ENCODE data around the gene KRT13.
"Not testable (repeated sequence)": the region's sequence is repeated elsewhere in the genome, so short reads cannot be mapped to it uniquely, and the experiment has no call there.

The KRT13 gene

GRCh38 chr17:41544491-41544892, 39.1 kb upstream of the KRT13 start:
- H3K9ac ChIP-seq (ENCODE audit: low read length) = no peak overlapping the region
- no peak overlapping the region for H3K27ac ChIP-seq (ENCODE audit: low read depth, low read length)
- H2AFZ ChIP-seq (ENCODE audit: low read depth, low read length, severe bottlenecking) = no peak overlapping the region
- H4K20me1 ChIP-seq (ENCODE audit: low read depth, low read length) = no peaks in the 10 kb centered on the region
- no peak overlapping the region for H3K4me2 ChIP-seq (ENCODE audit: low read depth, low read length, poor library complexity, severe bottlenecking)
- TF ChIP-seq EZH2phosphoT487 (conservative IDR thresholded peaks at IDR 0.05; ENCODE audit: low read length) (no peak), CTCF (IDR thresholded peaks at IDR 0.05; ENCODE audit: insufficient read depth, low read length, poor library complexity, severe bottlenecking) (no peak)
- H3K9me3 ChIP-seq (ENCODE audit: insufficient read depth, low read length) = no peaks in the 10 kb centered on the region
- H3K9me2 ChIP-seq (replicated peaks; ENCODE audit: insufficient read depth, low read length) = no peaks in the 10 kb centered on the region
- no peak overlapping the region for H3K4me3 ChIP-seq (ENCODE audit: insufficient read depth, low read length, poor library complexity, severe bottlenecking)
- no peaks in the 10 kb centered on the region for H3K36me3 ChIP-seq (ENCODE audit: low read length)
- no peaks in the 10 kb centered on the region for H3F3A ChIP-seq (ENCODE audit: insufficient read depth)
- no peaks in the 10 kb centered on the region for H3K79me2 ChIP-seq (ENCODE audit: insufficient read depth, low read length)
- H3K27me3 ChIP-seq (ENCODE audit: low read length) = no peaks in the 10 kb centered on the region

GRCh38 chr17:41542786-41543185, 37.4 kb upstream of the KRT13 start:
- not testable (repeated sequence) for H3K9me2 ChIP-seq (replicated peaks; ENCODE audit: insufficient read depth, low read length); H3K9ac ChIP-seq (ENCODE audit: low read length); H4K20me1 ChIP-seq (ENCODE audit: low read depth, low read length); H3F3A ChIP-seq (ENCODE audit: insufficient read depth); H3K9me3 ChIP-seq (ENCODE audit: insufficient read depth, low read length); H3K27me3 ChIP-seq (ENCODE audit: low read length); H2AFZ ChIP-seq (ENCODE audit: low read depth, low read length, severe bottlenecking); H3K36me3 ChIP-seq (ENCODE audit: low read length); H3K4me3 ChIP-seq (ENCODE audit: insufficient read depth, low read length, poor library complexity, severe bottlenecking); H3K79me2 ChIP-seq (ENCODE audit: insufficient read depth, low read length); H3K27ac ChIP-seq (ENCODE audit: low read depth, low read length); H3K4me2 ChIP-seq (ENCODE audit: low read depth, low read length, poor library complexity, severe bottlenecking)

- Histone ChIP-seq H3K4me3 (ENCODE audit: insufficient read depth, low read length, poor library complexity, severe bottlenecking) (no peak overlapping the region), H3K9ac (ENCODE audit: low read length) (no peak overlapping the region), H3K79me2 (ENCODE audit: insufficient read depth, low read length) (no peaks in the 10 kb centered on the region), H4K20me1 (ENCODE audit: low read depth, low read length) (no peaks in the 10 kb centered on the region), H3K9me3 (ENCODE audit: insufficient read depth, low read length) (no peaks in the 10 kb centered on the region), H3K9me2 (replicated peaks; ENCODE audit: insufficient read depth, low read length) (no peaks in the 10 kb centered on the region), H3K27ac (ENCODE audit: low read depth, low read length) (no peak overlapping the region), H2AFZ (ENCODE audit: low read depth, low read length, severe bottlenecking) (no peak overlapping the region), H3F3A (ENCODE audit: insufficient read depth) (no peaks in the 10 kb centered on the region), H3K36me3 (ENCODE audit: low read length) (no peaks in the 10 kb centered on the region), H3K27me3 (ENCODE audit: low read length) (no peaks in the 10 kb centered on the region), H3K4me2 (ENCODE audit: low read depth, low read length, poor library complexity, severe bottlenecking) (no peak overlapping the region)
- no peak for TF ChIP-seq CTCF (IDR thresholded peaks at IDR 0.05; ENCODE audit: insufficient read depth, low read length, poor library complexity, severe bottlenecking)
- no peak for TF ChIP-seq EZH2phosphoT487 (conservative IDR thresholded peaks at IDR 0.05; ENCODE audit: low read length)
Observed at GRCh38 chr17:41542357-41542756, 36.9 kb upstream of the KRT13 start.

DNA sequence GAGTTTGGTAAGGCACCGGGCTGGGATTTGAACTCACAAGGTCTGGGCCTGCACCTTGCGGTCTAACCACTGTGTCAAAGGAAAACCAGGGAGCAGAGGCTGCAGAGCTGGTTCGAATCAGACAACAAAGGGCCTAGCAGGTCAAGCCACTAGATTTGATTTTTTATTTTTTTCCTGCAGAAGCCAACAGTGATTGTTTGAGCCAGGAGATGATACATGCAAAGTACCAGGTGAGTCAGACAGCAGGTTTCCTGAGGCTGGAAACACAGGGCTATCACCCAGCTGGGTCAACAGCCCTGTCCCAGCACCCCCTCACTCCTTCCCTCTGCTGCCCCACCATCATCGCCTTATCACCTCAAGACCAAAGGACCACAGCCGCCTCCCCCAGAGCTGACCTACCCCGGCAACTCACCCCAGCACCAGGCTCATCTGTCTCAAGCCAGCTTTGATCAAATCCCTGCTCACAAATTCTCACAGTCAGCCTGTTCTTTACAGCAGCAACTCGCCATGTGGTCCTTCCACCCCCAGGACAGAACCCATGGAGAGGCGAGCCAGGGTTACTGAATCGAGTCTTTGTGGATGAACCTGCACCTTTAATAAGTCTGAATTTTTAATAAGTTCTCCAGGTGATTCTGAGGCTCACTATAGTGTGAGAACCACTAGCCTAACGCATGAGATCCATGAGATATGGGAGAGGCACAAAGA, 35.7 kb upstream of the KRT13 start:
- H3K9ac ChIP-seq (ENCODE audit: low read length) = no peak overlapping the region
- no peak overlapping the region for H2AFZ ChIP-seq (ENCODE audit: low read depth, low read length, severe bottlenecking)
- no peak overlapping the region for H3K27ac ChIP-seq (ENCODE audit: low read depth, low read length)
- no peaks in the 10 kb centered on the region for H3K9me3 ChIP-seq (ENCODE audit: insufficient read depth, low read length)
- no peaks in the 10 kb centered on the region for H4K20me1 ChIP-seq (ENCODE audit: low read depth, low read length)
- no peaks in the 10 kb centered on the region for H3K79me2 ChIP-seq (ENCODE audit: insufficient read depth, low read length)
- no peaks in the 10 kb centered on the region for H3K27me3 ChIP-seq (ENCODE audit: low read length)
- no peaks in the 10 kb centered on the region for H3F3A ChIP-seq (ENCODE audit: insufficient read depth)
- H3K4me3 ChIP-seq (ENCODE audit: insufficient read depth, low read length, poor library complexity, severe bottlenecking) = no peak overlapping the region
- no peaks in the 10 kb centered on the region for H3K36me3 ChIP-seq (ENCODE audit: low read length)
- TF ChIP-seq CTCF (IDR thresholded peaks at IDR 0.05; ENCODE audit: insufficient read depth, low read length, poor library complexity, severe bottlenecking) = no peak
- TF ChIP-seq EZH2phosphoT487 (conservative IDR thresholded peaks at IDR 0.05; ENCODE audit: low read length) = no peak
- no peak overlapping the region for H3K4me2 ChIP-seq (ENCODE audit: low read depth, low read length, poor library complexity, severe bottlenecking)
- H3K9me2 ChIP-seq (replicated peaks; ENCODE audit: insufficient read depth, low read length) = no peaks in the 10 kb centered on the region
